ENCODE data around the gene MAP3K10. TPM values are rescaled to one million over a fixed set of nuclear protein-coding genes. Genes with fewer than 3 reads are reported as not detected.

MAP3K10 gene
- total RNA-seq, 1 donor from 2014 or later: 17.2 TPM

- Histone ChIP-seq H3K4me1 (no peaks in the 10 kb centered on the region), H3K27ac (no peak overlapping the region), H3K4me3 (no peak overlapping the region), H3K9me3 (no peaks in the 10 kb centered on the region), H3K27me3 (no peaks in the 10 kb centered on the region), H3K36me3 (peaks cover 41% of the 10 kb centered on the region)
- TF ChIP-seq, protein P1, sequence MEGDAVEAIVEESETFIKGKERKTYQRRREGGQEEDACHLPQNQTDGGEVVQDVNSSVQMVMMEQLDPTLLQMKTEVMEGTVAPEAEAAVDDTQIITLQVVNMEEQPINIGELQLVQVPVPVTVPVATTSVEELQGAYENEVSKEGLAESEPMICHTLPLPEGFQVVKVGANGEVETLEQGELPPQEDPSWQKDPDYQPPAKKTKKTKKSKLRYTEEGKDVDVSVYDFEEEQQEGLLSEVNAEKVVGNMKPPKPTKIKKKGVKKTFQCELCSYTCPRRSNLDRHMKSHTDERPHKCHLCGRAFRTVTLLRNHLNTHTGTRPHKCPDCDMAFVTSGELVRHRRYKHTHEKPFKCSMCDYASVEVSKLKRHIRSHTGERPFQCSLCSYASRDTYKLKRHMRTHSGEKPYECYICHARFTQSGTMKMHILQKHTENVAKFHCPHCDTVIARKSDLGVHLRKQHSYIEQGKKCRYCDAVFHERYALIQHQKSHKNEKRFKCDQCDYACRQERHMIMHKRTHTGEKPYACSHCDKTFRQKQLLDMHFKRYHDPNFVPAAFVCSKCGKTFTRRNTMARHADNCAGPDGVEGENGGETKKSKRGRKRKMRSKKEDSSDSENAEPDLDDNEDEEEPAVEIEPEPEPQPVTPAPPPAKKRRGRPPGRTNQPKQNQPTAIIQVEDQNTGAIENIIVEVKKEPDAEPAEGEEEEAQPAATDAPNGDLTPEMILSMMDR (IDR thresholded peaks at IDR 0.05): no peak
- intact Hi-C loops (cut with DNase I): no loop called here
- no peak for DNase-seq
- ATAC-seq: no peak
These were observed 61.2 kb downstream of the MAP3K10 start for GRCh38 chr19:40252395-40252794.

GRCh38 chr19:40253611-40254092 is 62.4 kb downstream of the MAP3K10 start:
- DNase-seq (no peak), ATAC-seq (no peak)
- Histone ChIP-seq H3K4me1 (no peaks in the 10 kb centered on the region), H3K27me3 (no peaks in the 10 kb centered on the region), H3K9me3 (no peaks in the 10 kb centered on the region), H3K36me3 (peaks cover 41% of the 10 kb centered on the region), H3K4me3 (no peak overlapping the region), H3K27ac (no peak overlapping the region)
- TF ChIP-seq, protein P1 (IDR thresholded peaks at IDR 0.05): no peak
- intact Hi-C loops (cut with DNase I): no loop called here

- no peak overlapping the region for H3K27ac ChIP-seq
- H3K36me3 ChIP-seq: peaks cover 41% of the 10 kb centered on the region
- intact Hi-C loops (cut with DNase I): no loop called here
- H3K4me1 ChIP-seq: no peaks in the 10 kb centered on the region
- H3K4me3 ChIP-seq: no peak overlapping the region
- TF ChIP-seq, protein P1 (IDR thresholded peaks at IDR 0.05): no peak
- no peaks in the 10 kb centered on the region for H3K9me3 ChIP-seq
- no peaks in the 10 kb centered on the region for H3K27me3 ChIP-seq
- DNase-seq: no peak
- peak; percentile 32 for ATAC-seq
These were observed 63.6 kb downstream of the MAP3K10 start for GRCh38 chr19:40254714-40255418.

- H3K27ac ChIP-seq: no peak overlapping the region
- intact Hi-C loops (cut with DNase I): no loop called here
- no peak for DNase-seq
- H3K4me1 ChIP-seq: peaks cover 3% of the 10 kb centered on the region
- H3K4me3 ChIP-seq: no peak overlapping the region
- H3K27me3 ChIP-seq: no peaks in the 10 kb centered on the region
- no peaks in the 10 kb centered on the region for H3K9me3 ChIP-seq
- TF ChIP-seq, protein P1 (IDR thresholded peaks at IDR 0.05): no peak
- peaks cover 41% of the 10 kb centered on the region for H3K36me3 ChIP-seq
- peak; percentile 8 for ATAC-seq
These were observed 64.5 kb downstream of the MAP3K10 start for GRCh38 chr19:40255619-40256166.

GRCh38 chr19:40256512-40256911 is 65.3 kb downstream of the MAP3K10 start:
- intact Hi-C loops (cut with DNase I): no loop called here
- H3K4me3 ChIP-seq: no peak overlapping the region
- DNase-seq (no peak), ATAC-seq (peak; percentile 14)
- no peaks in the 10 kb centered on the region for H3K27me3 ChIP-seq
- H3K27ac ChIP-seq: no peak overlapping the region
- H3K9me3 ChIP-seq: no peaks in the 10 kb centered on the region
- peaks cover 3% of the 10 kb centered on the region for H3K4me1 ChIP-seq
- TF ChIP-seq, protein P1 (IDR thresholded peaks at IDR 0.05): no peak
- peaks cover 41% of the 10 kb centered on the region for H3K36me3 ChIP-seq

All from upper lobe of right lung (tissue), 1 donor.